Measurements from ENCODE around the gene WDR88. TPM values are rescaled to one million over a fixed set of nuclear protein-coding genes. Genes with fewer than 3 reads are reported as not detected.

WDR88 gene
- total and polyA plus RNA-seq, 2 of the 8 experiments (the other 6 are each of a cell fraction or from before 2014, with no cell fraction given): not detected

DNA sequence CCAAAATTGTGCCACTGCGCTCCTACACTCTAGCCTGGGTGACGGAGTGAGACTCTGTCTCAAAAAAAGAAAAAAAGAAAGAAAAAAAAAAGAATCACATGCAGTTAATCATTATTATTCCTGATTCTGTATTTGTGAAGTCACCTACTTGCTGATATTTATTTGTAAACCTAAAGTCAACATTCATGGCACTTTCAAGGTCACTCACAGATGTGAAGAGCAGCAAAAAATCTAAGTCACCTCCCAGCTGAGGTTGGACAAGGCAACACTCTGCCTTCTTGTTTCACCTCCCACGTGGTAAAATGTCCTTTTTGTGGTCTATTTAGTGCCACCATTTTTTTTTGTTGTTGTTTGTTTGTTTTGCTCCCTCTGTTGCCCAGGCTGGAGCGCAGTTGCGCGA lies 26.5 kb downstream of the WDR88 start:
- DNase-seq (ENCODE audit: low read depth in 1 of 2, low spot score in 2 of 2): no peak
- H4K20me1 ChIP-seq (replicated peaks in 1 of 2; ENCODE audit: control insufficient read depth in 1 of 2, insufficient read depth in 2 of 2, low read length in 2 of 2): no peaks in the 10 kb centered on the region
- H3K4me3 ChIP-seq (ENCODE audit: extremely low read depth in 1 of 4, insufficient read depth in 2 of 4, low read depth in 3 of 4, low read length in 4 of 4): no peak overlapping the region
- no peak overlapping the region for H2AK5ac ChIP-seq (ENCODE audit: low read depth, low read length)
- H2BK12ac ChIP-seq (ENCODE audit: low read depth, low read length): no peak overlapping the region
- H3K27me3 ChIP-seq (replicated peaks in 1 of 4; ENCODE audit: control insufficient read depth in 3 of 4, extremely low read depth in 1 of 4, insufficient read depth in 3 of 4, low read length in 3 of 4): no peaks in the 10 kb centered on the region
- ChIA-PET POLR2A (ENCODE audit: partially characterized antibody) (interaction anchor here (1.1 to 3.5 kb wide), 2 partner anchors 19 to 22 kb away, joined by 3 to 15 read pairs; no protein-coding TSS in a partner anchor), CTCF (ENCODE audit: partially characterized antibody) (interaction anchor here (0.6 to 3.8 kb wide), 5 partner anchors 11 to 523 kb away, joined by 3 to 12 read pairs (median 4); no protein-coding TSS in a partner anchor)
- H3K4me2 ChIP-seq (ENCODE audit: insufficient read depth in 1 of 2, low read depth in 2 of 2, low read length in 2 of 2): no peak overlapping the region
- H4K8ac ChIP-seq (ENCODE audit: extremely low read depth, insufficient read depth, low read length): no peak overlapping the region
- 0 out of 2 replicates have a peak, but pooled peaks cover 2% of the 10 kb centered on the region for H3K23me2 ChIP-seq (ENCODE audit: low read depth, low read length)
- H3K23ac ChIP-seq (ENCODE audit: insufficient read length): no peak overlapping the region
- H3K14ac ChIP-seq (ENCODE audit: insufficient read length): no peak overlapping the region
- H3K36me3 ChIP-seq (ENCODE audit: control insufficient read depth in 2 of 4, insufficient read depth in 4 of 4, low read length in 3 of 4): no peaks in the 10 kb centered on the region
- no peak overlapping the region for H2BK5ac ChIP-seq (ENCODE audit: low read depth, low read length)
- H2BK15ac ChIP-seq (ENCODE audit: low read length): no peak overlapping the region
- no peak overlapping the region for H2AFZ ChIP-seq (ENCODE audit: low read length)
- WGBS, 2 experiments (ENCODE audit: extremely low coverage in 1 of 2, insufficient coverage in 1 of 2, insufficient read length in 1 of 2, insufficient replicate concordance in 2 of 2, low coverage in 1 of 2, low lambda C conversion rate in 2 of 2, missing lambda C conversion rate in 1 of 2): 90% methylated on average over 6 of the region's 6 CpGs; no CpG with 5 or more reads in 1 of the 2 experiments
- H3K56ac ChIP-seq (replicated peaks; ENCODE audit: insufficient read length, low read depth, low read length): no peak overlapping the region
- no peaks in the 10 kb centered on the region for H3K79me2 ChIP-seq (ENCODE audit: control insufficient read depth in 1 of 2, insufficient read depth in 2 of 2, low read length in 2 of 2)
- H4K91ac ChIP-seq (replicated peaks; ENCODE audit: insufficient read length, low read length): no peak overlapping the region
- H3K9me3 ChIP-seq (ENCODE audit: insufficient read depth in 2 of 2, low read depth in 1 of 2, low read length in 1 of 2): peaks cover 0 to 5% of the 10 kb centered on the region in 2 experiments; a peak in 1 of 4 replicates
- no peak for FAIRE-seq
- H3K4me1 ChIP-seq (replicated peaks in 1 of 4; ENCODE audit: control insufficient read depth in 3 of 4, insufficient read depth in 4 of 4, low read length in 3 of 4): no peaks in the 10 kb centered on the region
- H3K27ac ChIP-seq (ENCODE audit: low read depth, low read length): no peak overlapping the region
- no peak overlapping the region for H3K18ac ChIP-seq (ENCODE audit: extremely low read depth, low read length)
- H2BK20ac ChIP-seq (ENCODE audit: low read length): no peak overlapping the region
- H4K5ac ChIP-seq (ENCODE audit: insufficient read length, low read depth, low read length): no peak overlapping the region
- H3K9ac ChIP-seq (replicated peaks in 1 of 4; ENCODE audit: extremely low read depth in 1 of 4, low read depth in 3 of 4, low read length in 3 of 4): no peak overlapping the region
- no peak overlapping the region for H2BK120ac ChIP-seq (replicated peaks; ENCODE audit: low read depth, low read length)
- no peaks in the 10 kb centered on the region for H3K79me1 ChIP-seq (ENCODE audit: low read depth, low read length)
- no peak overlapping the region for H3K4ac ChIP-seq (replicated peaks; ENCODE audit: insufficient read length, low read depth, low read length)
- TF ChIP-seq, protein P1, sequence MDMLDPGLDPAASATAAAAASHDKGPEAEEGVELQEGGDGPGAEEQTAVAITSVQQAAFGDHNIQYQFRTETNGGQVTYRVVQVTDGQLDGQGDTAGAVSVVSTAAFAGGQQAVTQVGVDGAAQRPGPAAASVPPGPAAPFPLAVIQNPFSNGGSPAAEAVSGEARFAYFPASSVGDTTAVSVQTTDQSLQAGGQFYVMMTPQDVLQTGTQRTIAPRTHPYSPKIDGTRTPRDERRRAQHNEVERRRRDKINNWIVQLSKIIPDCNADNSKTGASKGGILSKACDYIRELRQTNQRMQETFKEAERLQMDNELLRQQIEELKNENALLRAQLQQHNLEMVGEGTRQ (IDR thresholded peaks at IDR 0.05; ENCODE audit: low read length): no peak
- TF ChIP-seq YY1 (IDR thresholded peaks at IDR 0.05; ENCODE audit: low read depth, low read length) (no peak), KDM1A (IDR thresholded peaks at IDR 0.05; ENCODE audit: borderline replicate concordance, low read length) (no peak), CEBPB (IDR thresholded peaks at IDR 0.05; ENCODE audit: low read depth, low read length) (no peak), HDAC2 (IDR thresholded peaks at IDR 0.05; ENCODE audit: borderline replicate concordance in 1 of 2, low read depth in 2 of 2, low read length in 2 of 2) (no peak), GTF2F1 (IDR thresholded peaks at IDR 0.05; ENCODE audit: borderline replicate concordance, low read depth, low read length) (no peak), JUN (IDR thresholded peaks at IDR 0.05; ENCODE audit: low read depth, low read length) (no peak), BACH1 (IDR thresholded peaks at IDR 0.05; ENCODE audit: low read length) (no peak), SIX5 (IDR thresholded peaks at IDR 0.05; ENCODE audit: low read depth, low read length) (no peak), TAF7 (optimal IDR thresholded peaks at IDR 0.05; ENCODE audit: borderline replicate concordance, low read depth, low read length) (no peak), SIN3A (conservative IDR thresholded peaks at IDR 0.05 in 1 of 2, IDR thresholded peaks at IDR 0.05 in 1 of 2; ENCODE audit: low read depth in 1 of 2, low read length in 2 of 2) (no peak), POLR2A (IDR thresholded peaks at IDR 0.05; ENCODE audit: control extremely low read depth in 1 of 2, low read depth in 2 of 2, low read length in 2 of 2) (no peak), EZH2 (IDR thresholded peaks at IDR 0.05; ENCODE audit: low read depth, low read length, severe bottlenecking) (no peak)

All from H1 (cell line).